ENCODE data around the gene MAP3K13.
"Not testable (repeated sequence)": the region's sequence is repeated elsewhere in the genome, so short reads cannot be mapped to it uniquely, and the experiment has no call there.

MAP3K13 gene

GRCh38 chr3:185400866-185401265 is 37.9 kb downstream of the MAP3K13 start:
- no peak for DNase-seq

GRCh38 chr3:185401319-185401955 is 38.5 kb downstream of the MAP3K13 start:
- DNase-seq = peak; percentile 99

GRCh38 chr3:185402561-185402960 is 39.6 kb downstream of the MAP3K13 start:
- DNase-seq = peak; percentile 98

DNA sequence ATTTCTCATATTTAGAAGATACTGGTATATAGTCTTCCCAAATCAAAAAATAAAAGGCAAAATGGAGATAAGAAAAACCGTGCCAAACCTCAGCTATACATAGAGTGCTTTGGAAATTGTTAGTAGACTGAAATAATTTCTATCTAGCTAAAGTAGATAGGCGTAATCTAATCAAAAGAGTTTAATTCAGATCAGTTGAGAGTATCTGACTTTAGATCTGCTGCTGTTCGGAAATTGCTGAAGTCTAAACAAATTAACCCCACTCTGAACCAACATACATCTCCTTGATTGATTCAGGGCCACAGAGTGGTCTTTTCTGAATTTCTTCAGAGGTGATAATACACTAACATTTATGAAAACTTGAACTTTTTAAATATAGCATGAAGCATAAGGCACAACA is 40.1 kb downstream of the MAP3K13 start:
- DNase-seq = peak; percentile 44

GRCh38 chr3:185405243-185405642 is 42.3 kb downstream of the MAP3K13 start:
- DNase-seq = peak; percentile 81

- peak; percentile 56 for DNase-seq
Observed at GRCh38 chr3:185405664-185406063, 42.7 kb downstream of the MAP3K13 start.

GRCh38 chr3:185406121-185406620 is 43.2 kb downstream of the MAP3K13 start:
- peak; percentile 80 for DNase-seq

- DNase-seq = peak; percentile 28
Observed at GRCh38 chr3:185409957-185410356, 47.0 kb downstream of the MAP3K13 start.

DNA sequence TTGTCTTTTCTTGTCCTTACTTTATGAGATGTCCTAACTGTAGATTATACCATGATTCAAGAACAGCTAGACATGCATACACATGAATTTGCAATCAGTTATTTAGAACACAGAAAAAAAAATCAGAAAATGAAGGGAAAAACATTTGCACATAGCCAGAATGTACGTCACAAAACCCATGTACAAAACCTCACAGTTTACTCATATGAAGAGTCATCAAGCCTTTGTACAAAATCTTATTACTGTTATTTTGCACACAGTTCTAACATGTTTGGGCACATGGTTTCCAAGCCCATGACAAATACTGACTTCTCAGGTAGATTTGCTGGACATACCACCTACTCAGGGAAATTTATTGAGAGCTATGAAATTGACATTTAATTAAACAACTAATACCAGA is 48.2 kb downstream of the MAP3K13 start:
- no peak for DNase-seq

GRCh38 chr3:185416513-185416912 is 53.6 kb downstream of the MAP3K13 start:
- DNase-seq = no peak

DNA sequence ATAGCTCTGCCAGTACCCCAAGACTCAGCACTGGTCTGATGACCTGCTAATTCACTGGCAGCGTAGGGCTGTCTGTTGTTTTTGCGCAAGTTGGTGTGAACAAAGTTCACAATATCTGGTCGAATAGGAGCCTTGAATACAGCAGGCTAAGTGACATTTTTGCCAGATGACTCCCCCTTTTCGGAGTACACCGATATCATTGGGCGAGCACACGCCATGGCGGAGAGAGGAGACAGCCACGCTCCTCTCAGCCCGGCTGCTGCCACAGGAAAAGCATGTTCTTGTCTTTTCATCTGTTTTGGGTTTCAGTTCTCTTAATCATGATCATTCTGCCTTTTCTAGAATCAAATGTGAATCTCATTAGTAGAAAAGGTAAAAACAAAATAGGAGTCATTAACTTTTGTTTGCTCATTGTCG is 55.6 kb downstream of the MAP3K13 start:
- DNase-seq = not testable (repeated sequence)

DNA sequence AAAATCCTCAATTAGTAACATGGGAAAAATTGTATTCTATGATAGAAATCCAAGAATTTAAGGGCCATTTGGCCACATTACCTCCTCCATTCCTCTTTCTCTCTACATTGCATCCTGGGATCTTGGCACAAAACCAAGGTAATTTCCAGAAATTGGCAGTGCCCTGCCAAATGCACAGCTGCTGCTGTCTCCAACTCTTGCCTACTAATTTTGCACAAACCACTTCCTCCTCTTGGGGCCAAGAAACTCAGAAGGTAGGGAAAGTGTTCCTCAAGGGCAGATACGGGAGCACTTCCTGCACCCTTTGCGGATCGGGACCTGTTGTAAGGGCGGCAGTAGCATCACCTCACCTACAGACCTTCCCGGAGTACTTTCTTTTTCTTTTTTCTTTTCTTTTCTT is 57.8 kb downstream of the MAP3K13 start:
- peak; percentile 80 for DNase-seq

DNA sequence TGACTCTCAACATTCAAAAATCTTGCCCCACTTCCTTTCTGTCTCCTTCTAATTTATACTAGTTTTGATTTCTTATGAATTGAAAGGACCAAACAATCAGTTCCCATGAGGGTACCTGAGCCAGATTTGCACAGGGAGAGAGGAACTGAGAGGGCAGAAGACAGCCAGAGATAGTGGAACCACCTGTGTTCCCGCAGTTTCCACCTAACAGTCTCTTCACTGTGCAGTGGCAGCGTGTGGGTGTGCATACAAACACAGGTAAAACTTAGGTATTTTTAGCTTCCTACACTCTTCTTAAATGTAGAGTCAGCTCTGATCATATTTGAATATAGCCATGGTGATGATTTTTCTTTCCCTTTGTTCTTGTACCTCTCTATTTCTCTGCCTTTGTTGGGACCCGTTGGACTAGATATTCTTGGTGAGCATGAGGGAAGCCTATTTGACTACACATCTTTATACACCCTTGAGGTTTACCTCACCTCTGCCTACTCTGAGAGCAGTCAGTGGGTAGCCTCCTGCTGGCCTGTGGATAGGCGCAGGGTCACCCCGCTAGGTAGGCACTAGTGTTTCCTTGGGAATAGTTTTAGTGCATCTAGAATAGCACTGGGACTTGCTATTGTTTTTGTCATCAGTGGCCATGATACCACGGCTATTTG is 58.8 kb downstream of the MAP3K13 start:
- no peak for DNase-seq

DNA sequence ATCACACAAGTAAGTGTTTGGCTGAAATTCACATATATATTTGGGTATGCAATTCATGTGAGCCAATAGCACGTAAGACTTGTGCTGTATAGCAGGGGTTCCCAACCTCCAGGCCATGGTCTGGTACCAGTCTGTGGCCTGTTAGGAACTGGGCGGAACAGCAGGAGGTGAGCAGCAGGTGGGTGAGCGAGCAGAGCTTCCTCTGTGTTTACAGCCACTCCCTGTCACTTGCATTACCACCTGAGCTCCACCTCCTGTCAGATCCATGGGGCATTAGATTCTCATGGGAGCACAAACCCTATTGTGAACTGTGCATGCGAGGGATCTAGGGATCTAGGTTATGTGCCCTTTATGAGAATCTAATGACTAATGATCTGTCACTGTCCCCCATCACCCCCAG is 59.7 kb downstream of the MAP3K13 start:
- DNase-seq = peak; percentile 87

- DNase-seq = peak; percentile 51
Observed at GRCh38 chr3:185423178-185423577, 60.2 kb downstream of the MAP3K13 start.

DNA sequence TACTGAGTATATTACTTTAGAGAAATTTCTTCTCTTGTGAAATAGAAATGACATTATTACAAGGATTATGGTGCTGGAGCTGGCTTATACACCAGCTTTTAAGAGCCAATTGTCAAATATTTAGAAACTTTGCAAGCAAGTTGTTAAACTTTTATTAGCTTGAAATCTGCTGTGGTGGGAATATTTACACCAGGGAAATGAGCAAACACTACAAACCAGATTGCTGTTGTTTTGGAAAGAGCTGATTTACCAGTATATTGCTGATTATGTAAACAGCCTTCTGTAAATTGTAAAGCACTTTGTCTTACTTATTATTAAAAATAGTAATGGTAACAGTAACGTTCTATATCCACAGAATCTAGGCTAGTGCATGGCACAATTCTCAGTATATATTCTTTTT is 61.5 kb downstream of the MAP3K13 start:
- no peak for DNase-seq

GRCh38 chr3:185430375-185430774 is 67.4 kb downstream of the MAP3K13 start:
- DNase-seq = no peak

- peak; percentile 87 for DNase-seq
Observed at GRCh38 chr3:185439745-185440466, 77.0 kb downstream of the MAP3K13 start.

GRCh38 chr3:185442031-185442430 is 79.1 kb downstream of the MAP3K13 start:
- no peak for DNase-seq

GRCh38 chr3:185444329-185444728 is 81.4 kb downstream of the MAP3K13 start:
- DNase-seq = no peak

DNA sequence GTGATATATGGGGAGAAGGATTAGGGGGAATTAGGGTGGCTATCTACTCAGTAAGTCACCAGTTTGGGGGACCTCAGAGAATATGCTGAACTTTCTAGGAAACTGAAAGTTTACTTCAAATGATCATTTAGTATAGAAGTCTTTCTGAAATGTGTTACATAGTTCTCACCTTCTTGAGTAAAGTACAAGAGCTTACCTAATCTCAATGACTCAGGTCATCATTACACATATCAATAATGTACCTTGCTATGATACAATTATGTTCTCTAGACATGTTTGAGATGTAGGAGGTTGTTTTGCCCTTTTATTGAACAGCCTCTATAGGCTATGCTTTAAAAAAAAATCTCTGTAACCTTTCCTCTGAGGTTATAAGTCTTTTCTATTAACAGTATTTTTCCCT is 85.2 kb downstream of the MAP3K13 start:
- DNase-seq = no peak

GRCh38 chr3:185451432-185451831 is 88.5 kb downstream of the MAP3K13 start:
- DNase-seq = not testable (repeated sequence)

DNA sequence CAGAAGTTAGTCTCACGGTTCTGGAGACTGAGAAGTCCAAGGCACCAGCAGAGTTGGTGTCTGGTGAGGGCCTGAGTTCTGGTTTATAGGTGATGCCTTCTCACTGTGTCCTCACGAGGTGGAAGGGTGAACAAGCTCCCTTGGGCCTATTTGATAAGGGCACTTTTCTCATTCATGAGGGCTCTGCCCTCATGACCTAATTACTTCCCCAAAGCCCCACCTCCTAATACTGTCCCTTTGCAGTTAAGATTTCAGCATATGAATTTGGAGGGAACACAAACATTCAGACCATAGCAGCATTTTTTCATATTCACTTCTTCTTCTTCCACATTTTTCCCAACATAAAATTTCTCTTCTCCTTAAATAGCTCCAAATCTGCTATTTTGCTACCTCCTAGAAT is 94.4 kb downstream of the MAP3K13 start:
- DNase-seq = no peak

DNA sequence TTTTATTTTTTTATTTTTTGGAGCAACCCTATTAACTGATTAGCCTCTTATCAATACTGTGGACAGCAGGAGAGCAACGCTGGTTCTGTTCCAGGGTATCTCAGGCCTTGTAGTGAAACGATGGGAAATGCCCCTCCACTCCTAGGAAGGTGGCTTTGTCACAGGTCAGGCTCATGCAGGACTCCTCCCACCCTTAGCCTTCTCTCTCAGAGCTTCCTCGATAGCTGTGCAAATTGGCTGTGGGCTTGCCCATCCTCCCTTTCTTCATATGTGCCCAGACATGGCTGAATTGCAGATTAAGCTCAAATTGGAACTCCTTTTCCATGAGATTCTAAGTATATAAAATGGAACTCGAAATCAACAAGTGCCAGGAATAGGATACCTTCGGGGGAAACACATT is 97.4 kb downstream of the MAP3K13 start:
- no peak for DNase-seq
